T follicular helper cell (primary cell): ENCODE results near the gene PGP.

Experiments
- DNase-seq: peaks from one replicate; pipeline ENCODE4 v3.0.0-alpha.2; 2020; ENCODE audit warnings: low read depth

The PGP gene

GRCh38 chr16:2180962-2181923 is 33.4 kb downstream of the PGP start:
- no peak for DNase-seq

- DNase-seq = no peak
Measured at GRCh38 chr16:2180461-2180860, 34.2 kb downstream of the PGP start.

- no peak for DNase-seq
Measured at GRCh38 chr16:2179576-2179975, 35.1 kb downstream of the PGP start.

- no peak for DNase-seq
Measured at GRCh38 chr16:2179107-2179501, 35.5 kb downstream of the PGP start.

GRCh38 chr16:2178321-2179106 is 36.1 kb downstream of the PGP start:
- DNase-seq = peak; percentile 30

- DNase-seq = no peak
Measured at GRCh38 chr16:2177561-2177960, 37.1 kb downstream of the PGP start.

- DNase-seq = no peak
Measured at GRCh38 chr16:2177101-2177500, 37.5 kb downstream of the PGP start.

- DNase-seq = no peak
Measured at GRCh38 chr16:2176047-2176446, 38.6 kb downstream of the PGP start.

GRCh38 chr16:2175454-2175853 is 39.2 kb downstream of the PGP start:
- DNase-seq = no peak

- DNase-seq = no peak
Measured at GRCh38 chr16:2174396-2175131, 40.1 kb downstream of the PGP start.

- no peak for DNase-seq
Measured at GRCh38 chr16:2173916-2174315, 40.7 kb downstream of the PGP start.

- DNase-seq = no peak
Measured at GRCh38 chr16:2173366-2173765, 41.3 kb downstream of the PGP start.

GRCh38 chr16:2172688-2173335 is 41.8 kb downstream of the PGP start:
- DNase-seq = no peak

- no peak for DNase-seq
Measured at GRCh38 chr16:2171601-2172178, 43.0 kb downstream of the PGP start.

- no peak for DNase-seq
Measured at GRCh38 chr16:2170587-2171435, 43.8 kb downstream of the PGP start.

GRCh38 chr16:2170080-2170479 is 44.6 kb downstream of the PGP start:
- no peak for DNase-seq

- no peak for DNase-seq
Measured at GRCh38 chr16:2167068-2167638, 47.5 kb downstream of the PGP start.

- no peak for DNase-seq
Measured at GRCh38 chr16:2166263-2167067, 48.2 kb downstream of the PGP start.

GRCh38 chr16:2165861-2166260 is 48.8 kb downstream of the PGP start:
- DNase-seq = no peak
